ENCODE results near the gene UBASH3A. TPM values are rescaled to one million over a fixed set of nuclear protein-coding genes. Genes with fewer than 3 reads are reported as not detected.

Gene UBASH3A
- total RNA-seq, 1 donor from 2014 or later, result not detected

DNA sequence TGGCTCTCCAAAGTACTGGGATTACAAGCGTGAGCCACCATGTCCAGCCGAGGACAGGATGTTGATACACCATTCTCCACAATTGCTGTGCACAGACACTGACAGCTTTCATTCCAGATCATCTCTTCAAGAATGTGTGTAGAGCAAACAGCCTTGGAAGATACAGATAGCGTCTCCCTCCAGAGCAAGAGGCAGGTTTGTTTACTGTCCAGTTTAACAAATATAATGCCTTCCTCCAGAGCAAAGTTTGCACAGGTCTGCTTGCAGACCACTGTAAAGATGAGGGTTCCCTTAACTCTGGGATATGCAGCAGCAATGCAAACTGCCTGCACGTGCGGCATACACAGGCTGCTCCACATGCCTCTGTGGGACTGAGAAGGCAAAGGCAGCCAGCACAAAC is 12.4 kb upstream of the UBASH3A start:
- peaks cover 9% of the 10 kb centered on the region for H3K4me1 Mint-ChIP-seq
- TF ChIP-seq, protein P1, sequence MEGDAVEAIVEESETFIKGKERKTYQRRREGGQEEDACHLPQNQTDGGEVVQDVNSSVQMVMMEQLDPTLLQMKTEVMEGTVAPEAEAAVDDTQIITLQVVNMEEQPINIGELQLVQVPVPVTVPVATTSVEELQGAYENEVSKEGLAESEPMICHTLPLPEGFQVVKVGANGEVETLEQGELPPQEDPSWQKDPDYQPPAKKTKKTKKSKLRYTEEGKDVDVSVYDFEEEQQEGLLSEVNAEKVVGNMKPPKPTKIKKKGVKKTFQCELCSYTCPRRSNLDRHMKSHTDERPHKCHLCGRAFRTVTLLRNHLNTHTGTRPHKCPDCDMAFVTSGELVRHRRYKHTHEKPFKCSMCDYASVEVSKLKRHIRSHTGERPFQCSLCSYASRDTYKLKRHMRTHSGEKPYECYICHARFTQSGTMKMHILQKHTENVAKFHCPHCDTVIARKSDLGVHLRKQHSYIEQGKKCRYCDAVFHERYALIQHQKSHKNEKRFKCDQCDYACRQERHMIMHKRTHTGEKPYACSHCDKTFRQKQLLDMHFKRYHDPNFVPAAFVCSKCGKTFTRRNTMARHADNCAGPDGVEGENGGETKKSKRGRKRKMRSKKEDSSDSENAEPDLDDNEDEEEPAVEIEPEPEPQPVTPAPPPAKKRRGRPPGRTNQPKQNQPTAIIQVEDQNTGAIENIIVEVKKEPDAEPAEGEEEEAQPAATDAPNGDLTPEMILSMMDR (IDR thresholded peaks at IDR 0.05; ENCODE audit: unreplicated experiment), result no peak
- H3K36me3 Mint-ChIP-seq, result no peaks in the 10 kb centered on the region
- no peak overlapping the region for H3K27ac Mint-ChIP-seq
- no peaks in the 10 kb centered on the region for H3K9me3 Mint-ChIP-seq
- H3K4me3 Mint-ChIP-seq, result no peak overlapping the region
- no peak for DNase-seq (ENCODE audit: low spot score in 2 of 2, unreplicated experiment in 2 of 2)
- H3K27me3 Mint-ChIP-seq (ENCODE audit: low read depth), result peaks cover 10% of the 10 kb centered on the region

DNA sequence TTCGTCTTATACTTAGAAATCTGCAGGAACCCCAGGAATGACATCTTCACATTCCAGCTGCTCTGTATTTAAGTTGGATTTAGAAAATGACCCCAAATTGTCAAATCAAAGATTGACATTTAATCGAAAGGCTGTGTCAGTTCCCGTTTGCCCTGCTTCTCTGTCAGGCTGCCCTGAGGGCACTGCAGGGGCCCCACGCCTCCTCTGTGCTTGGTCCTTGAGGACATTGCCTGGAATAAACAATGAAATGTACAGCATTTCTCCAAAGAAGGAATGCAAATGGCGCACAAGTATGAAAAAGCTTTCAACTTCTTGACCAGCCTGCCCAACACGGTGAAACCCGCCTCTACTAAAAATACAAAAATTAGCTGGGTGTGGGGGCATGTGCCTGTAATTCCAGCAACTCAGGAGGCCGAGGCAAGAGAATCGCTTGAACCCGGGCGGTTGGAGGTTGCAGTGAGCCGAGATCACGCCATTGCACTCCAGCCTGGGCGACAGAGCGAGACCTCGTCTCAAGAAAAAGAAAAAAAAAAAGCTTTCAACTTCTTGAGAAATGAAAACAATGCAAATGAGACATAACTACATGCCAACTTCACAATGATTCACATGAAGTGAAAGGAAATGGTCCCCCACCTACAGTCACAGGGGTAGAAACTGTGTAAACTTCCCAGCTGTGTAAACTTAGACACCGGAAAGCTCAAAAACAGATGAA is 10.8 kb upstream of the UBASH3A start:
- Mint-ChIP-seq H3K4me3 (no peak overlapping the region), H3K4me1 (peaks cover 5% of the 10 kb centered on the region), H3K36me3 (no peaks in the 10 kb centered on the region), H3K9me3 (no peaks in the 10 kb centered on the region), H3K27me3 (ENCODE audit: low read depth) (peaks cover 10% of the 10 kb centered on the region), H3K27ac (no peak overlapping the region)
- TF ChIP-seq, protein P1 (IDR thresholded peaks at IDR 0.05; ENCODE audit: unreplicated experiment), result no peak
- DNase-seq (ENCODE audit: low spot score in 2 of 2, unreplicated experiment in 2 of 2), result no peak

DNA sequence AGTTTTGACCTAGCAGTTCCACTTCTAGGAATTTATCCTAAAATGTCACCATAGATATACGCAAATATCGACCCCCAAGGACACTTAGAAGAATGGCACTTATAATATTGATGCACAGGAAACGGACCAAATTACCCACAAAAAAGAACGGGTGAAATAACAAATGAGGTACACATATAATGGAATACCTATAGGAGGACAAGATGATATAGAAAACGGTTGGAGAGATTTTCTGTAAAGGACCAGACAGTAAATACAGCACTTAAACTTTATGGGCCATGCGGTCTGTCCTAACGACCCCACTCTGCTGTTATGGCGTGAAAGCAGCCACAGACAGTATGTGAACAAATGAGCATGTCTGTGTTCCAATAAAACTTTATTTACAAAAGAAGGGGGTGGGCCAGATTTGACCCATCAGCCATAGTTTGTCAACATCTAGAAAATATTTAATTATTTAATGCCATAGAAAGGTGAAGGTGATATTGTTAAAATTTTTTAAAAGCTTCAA is 10.2 kb upstream of the UBASH3A start:
- Mint-ChIP-seq H3K9me3 (no peaks in the 10 kb centered on the region), H3K4me3 (no peak overlapping the region), H3K27me3 (ENCODE audit: low read depth) (peaks cover 10% of the 10 kb centered on the region), H3K4me1 (peaks cover 5% of the 10 kb centered on the region), H3K36me3 (no peaks in the 10 kb centered on the region), H3K27ac (no peak overlapping the region)
- TF ChIP-seq, protein P1 (IDR thresholded peaks at IDR 0.05; ENCODE audit: unreplicated experiment), result no peak
- no peak for DNase-seq (ENCODE audit: low spot score in 2 of 2, unreplicated experiment in 2 of 2)

DNA sequence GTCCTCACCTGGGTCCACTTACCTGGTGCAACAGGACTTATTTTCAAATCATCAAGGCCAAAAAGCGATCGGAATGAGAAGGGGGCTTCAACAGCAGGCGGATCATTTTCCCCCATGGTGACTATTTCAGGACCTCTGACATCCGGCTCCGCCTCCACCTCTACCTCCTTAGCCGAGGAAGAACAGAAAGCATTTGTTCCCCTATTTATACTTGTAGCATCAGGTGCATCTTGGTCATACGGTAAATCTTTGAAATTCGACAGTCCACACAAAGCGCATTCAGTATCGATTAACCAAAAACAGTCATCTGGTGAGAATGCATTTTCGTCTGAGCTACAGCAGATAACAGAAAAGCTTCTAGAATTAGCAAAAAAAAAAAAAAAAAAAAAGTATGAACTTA is 8.4 kb upstream of the UBASH3A start:
- H3K9me3 Mint-ChIP-seq, result no peaks in the 10 kb centered on the region
- H3K4me1 Mint-ChIP-seq, result no peaks in the 10 kb centered on the region
- no peaks in the 10 kb centered on the region for H3K36me3 Mint-ChIP-seq
- DNase-seq (ENCODE audit: low spot score in 2 of 2, unreplicated experiment in 2 of 2), result no peak
- no peak overlapping the region for H3K27ac Mint-ChIP-seq
- H3K4me3 Mint-ChIP-seq, result no peak overlapping the region
- TF ChIP-seq, protein P1 (IDR thresholded peaks at IDR 0.05; ENCODE audit: unreplicated experiment), result no peak
- peaks cover 9% of the 10 kb centered on the region for H3K27me3 Mint-ChIP-seq (ENCODE audit: low read depth)

DNA sequence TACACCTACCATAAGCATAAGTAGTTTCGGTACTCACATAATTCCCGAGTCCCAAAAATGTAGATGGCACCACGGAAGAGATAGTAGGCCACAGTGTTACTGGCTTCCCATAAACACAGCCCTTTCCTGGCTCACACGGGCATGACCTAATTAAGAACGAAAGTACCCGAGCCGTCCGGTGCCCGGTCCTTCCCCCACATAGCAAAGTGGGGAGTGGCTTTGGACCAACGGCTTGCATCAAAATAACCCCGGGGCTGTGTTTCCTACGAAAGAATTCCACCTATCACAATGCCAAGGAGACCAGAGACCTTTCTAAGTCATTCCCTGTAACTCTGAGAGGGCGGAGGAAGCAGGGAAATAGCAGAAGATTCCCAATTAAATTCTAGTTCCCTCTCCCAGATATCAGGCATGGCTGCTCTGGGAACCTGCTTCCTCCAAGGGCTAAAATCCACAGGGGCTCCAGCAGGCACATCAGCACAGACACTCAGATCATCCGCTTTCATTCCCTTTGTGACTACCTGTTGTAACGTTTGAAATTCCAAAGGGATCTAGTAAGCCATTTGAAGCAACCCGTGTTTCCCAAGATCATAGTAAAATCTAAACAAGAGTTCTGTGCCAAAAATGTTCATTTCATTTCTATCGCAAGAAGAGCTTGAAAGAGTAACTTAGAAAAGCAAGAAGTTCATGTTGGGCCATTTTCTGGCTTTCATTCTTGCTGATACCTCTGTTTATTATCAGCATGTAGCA is 7.6 kb upstream of the UBASH3A start, which contains the start of gene TMPRSS3:
Gene TMPRSS3 (minus strand): TSS at position 148 of the 747 bp plus-strand sequence. CDS start 635 bp downstream, outside the sequence.
- Mint-ChIP-seq H3K36me3 (no peaks in the 10 kb centered on the region), H3K4me1 (no peaks in the 10 kb centered on the region), H3K27me3 (ENCODE audit: low read depth) (peaks cover 4% of the 10 kb centered on the region), H3K9me3 (no peaks in the 10 kb centered on the region), H3K4me3 (no peak within 1 kb of the TSS), H3K27ac (no peak within 1 kb of the TSS)
- no peak for DNase-seq (ENCODE audit: low spot score in 2 of 2, unreplicated experiment in 2 of 2)
- TF ChIP-seq, protein P1 (IDR thresholded peaks at IDR 0.05; ENCODE audit: unreplicated experiment), result no peak
